ENCODE results near the gene QPCT.

- TF ChIP-seq CTCF (IDR thresholded peaks at IDR 0.05) (no peak), POLR2A (IDR thresholded peaks at IDR 0.05) (peak in 1 of 2 donors; percentile 58)
These were observed 19.4 kb upstream of the QPCT start, which contains the start of gene PRKD3 for GRCh38 chr2:37324786-37325624.

All from heart left ventricle (tissue), 13 donors.